ENCODE results near the gene NIM1K. TPM values are rescaled to one million over a fixed set of nuclear protein-coding genes. Genes with fewer than 3 reads are reported as not detected.
"Not testable (repeated sequence)": the region's sequence is repeated elsewhere in the genome, so short reads cannot be mapped to it uniquely, and the experiment has no call there.

NIM1K gene
- 9.0 TPM for total RNA-seq

DNA sequence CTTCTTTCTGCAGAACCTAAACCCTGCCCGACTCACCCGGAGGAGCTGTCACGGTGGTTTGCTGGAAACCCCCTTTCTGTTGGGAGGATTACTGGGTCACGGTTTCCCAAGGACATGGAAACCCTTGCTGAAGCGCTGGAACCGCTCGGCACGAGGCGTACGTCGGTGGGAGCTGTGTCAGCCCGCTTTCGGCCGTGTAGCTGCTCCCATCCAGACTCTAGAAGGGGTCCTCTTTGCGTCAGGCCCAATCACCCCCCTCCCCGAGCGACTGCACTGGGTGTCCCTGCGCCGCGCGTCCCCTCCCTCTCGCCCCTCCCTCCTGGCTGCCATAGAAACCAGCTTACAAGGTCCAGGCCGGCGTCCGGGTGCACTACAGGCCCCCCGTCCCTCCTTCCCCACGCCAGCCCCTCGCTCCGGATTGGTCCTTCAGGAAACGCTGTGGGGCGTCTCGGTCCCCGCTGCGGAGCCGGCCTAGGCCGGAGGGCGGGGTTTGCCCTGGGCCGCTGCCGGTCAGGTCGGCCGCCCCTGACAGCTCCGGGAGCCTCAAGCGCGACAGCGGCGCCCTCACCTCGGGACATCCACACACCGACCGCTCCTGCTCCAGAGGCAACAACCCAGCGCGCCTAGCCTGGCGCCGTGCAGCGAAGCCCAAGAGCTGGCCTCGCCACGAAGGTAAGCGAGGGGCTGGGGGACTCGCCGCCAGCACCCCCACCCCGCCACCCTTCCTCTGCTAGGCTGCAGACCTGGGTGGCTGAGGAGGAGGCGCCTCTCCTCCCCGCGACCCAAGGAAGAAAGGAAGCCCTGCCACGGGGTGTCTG is at the start of gene NIM1K:
Gene NIM1K (plus strand): TSS at position 486 of the 818 bp plus-strand sequence. CDS start 53,551 bp downstream, outside the sequence.
- DNase-seq: peak; percentile 90

DNA sequence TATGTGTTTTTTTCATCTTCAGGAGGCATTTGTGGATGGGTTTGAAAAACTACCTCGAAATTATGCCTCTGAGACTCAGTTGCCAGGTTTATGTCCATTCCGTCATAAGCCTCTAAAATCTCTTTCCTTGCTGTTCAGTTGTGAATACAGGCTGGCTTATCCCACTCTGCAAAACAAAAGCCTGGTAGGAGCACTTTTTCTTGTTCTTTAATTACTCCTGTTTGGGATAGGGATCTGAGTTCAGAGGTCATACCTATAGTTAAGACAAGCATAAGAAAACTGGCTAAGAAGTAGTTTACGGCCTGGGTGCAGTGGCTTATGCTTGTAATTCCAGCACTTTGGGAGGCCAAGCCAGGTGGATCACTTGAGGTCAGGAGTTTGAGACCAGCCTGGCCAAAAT is 47.0 kb upstream of the NIM1K start:
- DNase-seq: no peak

DNA sequence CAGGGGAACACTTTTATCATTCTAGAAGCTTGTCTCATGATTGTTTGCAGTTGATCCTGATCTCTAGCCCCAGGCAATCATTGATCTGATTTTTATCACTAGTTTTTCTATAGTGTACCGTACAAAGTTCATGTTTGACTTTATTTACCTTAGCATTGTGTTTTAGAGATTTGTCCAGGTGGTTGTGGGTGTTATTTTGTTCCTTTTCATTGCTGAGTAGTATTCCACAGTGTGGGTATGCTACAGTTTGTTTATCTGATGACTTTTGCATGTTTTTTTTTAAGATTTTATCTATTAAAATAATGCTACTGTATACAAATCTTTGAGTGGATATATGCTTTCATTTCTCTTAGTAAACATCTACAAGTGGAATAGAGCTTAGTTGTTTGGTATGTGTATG is 45.1 kb upstream of the NIM1K start:
- no peak for DNase-seq

DNA sequence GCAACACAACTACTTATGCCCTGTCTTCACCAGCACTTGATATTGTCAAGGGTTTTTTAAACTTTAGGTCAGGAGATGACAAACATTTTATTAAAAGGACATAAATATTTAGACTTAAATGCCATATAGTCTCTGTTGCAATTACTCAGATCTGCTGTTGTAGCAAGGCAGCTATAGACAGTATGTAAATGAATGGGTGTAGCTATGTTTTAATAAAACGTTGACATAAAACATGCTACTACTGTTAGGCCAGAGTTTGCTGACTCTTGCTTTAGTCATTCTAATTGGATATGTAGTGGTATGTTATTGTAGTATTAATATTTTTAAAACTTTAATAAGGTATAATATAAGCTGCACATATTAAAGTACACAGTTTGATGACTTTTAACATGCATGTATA is 43.6 kb upstream of the NIM1K start:
- DNase-seq: no peak

DNA sequence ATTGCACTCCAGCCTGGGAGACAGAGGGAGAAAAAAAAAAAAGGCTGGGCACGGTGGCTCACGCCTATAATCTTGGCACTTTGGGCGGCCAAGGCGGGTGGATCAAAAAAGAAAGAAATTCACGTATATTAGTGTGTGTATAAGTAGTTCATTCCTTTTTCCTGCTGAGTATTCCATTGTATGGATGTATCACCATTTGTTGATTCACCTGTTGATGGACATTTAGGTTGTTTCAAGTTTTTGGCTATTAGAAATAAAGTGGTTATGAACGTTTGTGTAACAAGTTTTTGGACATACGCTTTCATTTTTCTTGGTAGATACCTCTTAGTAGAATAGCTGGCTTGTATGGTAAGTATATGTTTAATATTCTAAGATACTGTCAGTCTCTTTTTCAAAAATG is 42.8 kb upstream of the NIM1K start:
- DNase-seq: no peak

DNA sequence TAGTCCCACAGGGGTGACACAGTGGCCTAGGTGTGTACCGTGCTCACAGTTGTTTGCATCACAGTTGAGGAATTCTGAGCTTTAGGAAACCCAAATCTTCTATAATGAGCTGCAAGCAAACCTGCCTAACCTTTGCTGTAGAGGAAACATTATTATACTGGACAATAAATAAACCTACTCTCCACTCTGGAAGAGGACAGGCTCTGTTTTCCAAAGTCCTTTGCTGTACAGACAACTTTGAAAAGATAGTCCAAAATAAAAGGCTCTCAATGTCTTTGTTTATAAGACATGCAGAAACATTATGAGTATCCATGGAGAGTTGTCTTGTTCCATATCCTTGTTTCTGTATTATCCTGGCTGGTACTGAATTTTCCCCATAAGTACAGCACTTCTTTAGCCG is 42.0 kb upstream of the NIM1K start:
- DNase-seq: no peak

DNA sequence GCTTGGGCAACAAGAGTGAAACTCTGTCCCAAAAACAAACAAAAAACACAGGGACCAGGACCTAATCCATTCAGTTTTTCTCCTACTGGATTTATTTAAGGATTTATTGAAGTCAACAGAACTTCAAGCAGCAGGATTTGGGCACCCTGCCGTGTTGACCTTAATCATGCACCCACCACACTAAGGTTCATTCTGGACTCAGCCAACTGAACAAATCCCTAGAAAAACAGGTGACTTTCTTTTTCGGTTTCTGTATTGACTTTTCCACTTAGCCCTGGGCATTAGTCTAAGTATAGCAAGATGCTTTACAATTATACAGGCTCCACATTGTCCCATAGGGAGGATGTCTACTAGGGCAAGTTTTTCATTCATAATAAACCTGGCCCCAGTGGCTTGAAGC is 41.3 kb upstream of the NIM1K start:
- no peak for DNase-seq

DNA sequence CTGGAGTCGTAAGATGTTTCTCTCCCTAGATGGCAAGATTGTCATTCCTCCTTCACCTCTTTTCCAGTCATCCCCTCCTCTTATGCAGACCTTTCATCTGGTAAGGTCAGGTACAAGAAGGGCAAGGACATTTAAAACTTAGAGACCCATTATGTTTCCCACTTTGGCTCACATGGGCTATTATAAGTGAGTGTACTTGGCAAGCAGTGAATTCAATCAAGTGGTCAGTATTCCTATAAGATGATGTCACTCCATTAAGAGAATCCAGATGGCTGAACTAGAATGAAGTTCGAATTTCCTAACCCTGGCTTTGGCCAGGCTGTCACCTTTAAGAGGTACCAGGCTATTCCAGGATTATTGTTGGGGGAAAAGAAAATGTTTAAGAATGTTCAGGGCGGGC is 39.1 kb upstream of the NIM1K start:
- DNase-seq: no peak

DNA sequence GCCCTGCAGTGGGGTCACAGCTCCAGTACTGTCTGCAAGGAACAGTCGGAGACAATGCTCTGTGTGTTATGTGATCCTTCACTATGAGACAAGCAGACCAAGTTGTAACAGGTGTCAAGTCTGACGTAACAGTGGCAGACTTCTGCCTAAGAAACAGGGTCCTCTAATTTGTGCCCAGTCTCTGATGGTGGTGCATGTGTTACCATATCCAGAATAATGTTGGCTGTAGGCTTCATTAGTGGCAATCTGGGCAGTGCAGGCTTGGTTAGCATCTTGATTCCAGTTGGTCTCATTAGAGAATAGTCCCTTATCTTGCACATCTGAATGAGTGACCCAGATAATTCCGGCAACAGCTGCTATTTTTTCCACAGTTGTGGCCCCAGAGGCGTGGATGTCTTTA is 37.6 kb upstream of the NIM1K start:
- DNase-seq: no peak

DNA sequence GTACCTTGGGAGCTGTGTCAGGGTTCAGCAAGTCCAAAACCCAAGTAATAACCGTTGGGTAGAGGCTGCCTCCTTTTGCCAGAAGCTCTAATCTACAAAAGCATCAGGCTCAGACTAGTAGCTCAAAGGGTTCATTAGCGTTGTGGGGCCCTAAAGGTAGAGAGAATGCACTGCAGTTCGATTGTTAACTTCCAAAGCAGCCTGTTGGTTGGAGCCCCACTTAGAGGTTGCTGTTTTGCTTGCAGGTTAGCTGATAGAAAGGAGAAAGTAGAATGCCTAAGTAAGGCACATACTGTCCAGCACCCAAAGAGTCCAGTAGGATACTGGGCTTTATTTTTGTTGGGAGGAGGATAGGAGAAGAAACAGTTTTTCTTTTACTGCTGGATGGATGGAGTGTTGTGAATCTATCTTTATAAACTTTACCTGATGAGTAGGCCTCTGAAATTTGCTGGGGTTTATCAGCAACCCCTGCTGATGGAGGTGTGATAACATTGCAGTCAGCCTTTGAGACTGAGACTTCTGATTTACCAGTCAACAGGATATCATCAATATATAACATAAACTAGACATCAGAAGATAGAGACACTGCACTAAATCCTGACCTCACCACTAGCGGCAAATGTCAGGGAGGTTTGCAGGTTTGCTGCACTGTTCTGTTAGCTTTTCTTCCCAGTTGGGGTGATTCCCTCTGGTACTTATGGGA is 36.5 kb upstream of the NIM1K start:
- no peak for DNase-seq

DNA sequence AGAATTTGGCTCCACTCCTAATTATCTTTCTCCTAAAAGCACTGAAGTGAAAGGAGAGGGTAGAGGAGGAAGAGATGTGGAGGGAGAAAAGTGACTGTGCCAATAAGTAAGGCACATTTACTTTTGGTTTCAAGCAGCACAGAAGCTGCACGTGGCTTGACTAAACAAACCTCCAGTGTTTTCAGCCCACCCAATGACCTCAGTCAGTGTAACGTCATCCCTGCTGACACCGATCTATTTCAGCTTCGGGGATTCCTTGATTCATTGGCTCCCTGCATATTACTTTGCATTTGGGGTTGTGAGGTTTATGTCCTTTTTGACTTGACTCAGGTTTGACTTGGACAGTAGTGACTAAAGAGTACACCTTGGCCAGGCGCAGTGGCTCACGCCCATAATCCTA is 35.6 kb upstream of the NIM1K start:
- DNase-seq: no peak

DNA sequence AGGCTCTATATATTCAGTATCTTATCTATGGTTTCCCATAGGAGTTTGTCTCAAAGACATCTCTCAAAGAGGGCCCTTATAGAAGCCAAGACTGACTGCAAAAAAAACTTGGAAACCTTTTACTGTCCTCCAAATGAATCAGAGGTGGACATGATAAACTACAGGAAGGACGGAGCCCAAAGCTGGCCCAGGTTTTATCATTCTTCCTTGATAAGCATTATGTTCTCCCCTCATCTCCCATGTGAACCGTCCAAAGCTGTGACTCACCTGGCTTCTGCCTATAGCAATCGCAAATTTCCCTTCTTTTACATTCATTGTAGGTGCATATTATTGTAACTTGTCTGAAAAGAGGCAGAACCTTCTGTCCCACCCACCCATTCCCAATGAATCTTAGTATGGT is 35.0 kb upstream of the NIM1K start:
- DNase-seq: no peak

DNA sequence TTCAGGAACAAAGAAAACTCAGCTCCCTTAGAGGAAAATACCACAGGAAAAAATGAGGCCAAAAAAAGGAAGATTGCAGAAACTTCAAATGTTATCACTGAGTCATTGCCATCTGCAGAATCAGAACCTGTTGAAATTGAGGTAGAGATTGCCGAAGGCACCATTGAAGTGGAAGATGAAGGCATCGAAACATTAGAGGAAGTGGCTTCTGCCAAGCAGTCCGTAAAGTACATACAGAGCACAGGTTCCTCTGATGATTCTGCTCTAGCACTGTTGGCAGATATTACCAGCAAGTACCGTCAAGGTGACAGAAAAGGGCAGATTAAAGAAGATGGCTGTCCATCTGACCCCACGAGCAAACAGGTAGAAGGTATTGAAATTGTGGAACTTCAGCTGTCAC is 30.8 kb upstream of the NIM1K start:
- no peak for DNase-seq

DNA sequence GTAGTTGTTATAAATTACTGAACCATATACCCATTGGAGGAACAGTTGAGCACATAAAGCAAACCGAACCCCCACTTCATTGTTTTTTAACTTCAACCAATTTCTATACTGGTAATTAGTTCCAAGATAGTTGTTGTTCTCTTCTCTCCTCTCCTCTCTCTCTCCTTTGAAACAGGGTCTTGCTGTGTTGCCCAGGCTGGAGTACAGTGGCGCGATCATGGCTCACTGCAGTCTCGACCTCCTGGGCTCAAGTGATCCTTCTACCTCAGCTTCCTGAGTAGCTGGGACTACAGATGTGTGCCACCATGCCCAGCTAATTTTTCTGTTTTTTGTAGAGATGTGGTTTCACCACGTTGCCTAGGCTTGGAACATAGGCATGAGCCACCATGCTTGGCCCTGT is 27.2 kb upstream of the NIM1K start:
- DNase-seq: not testable (repeated sequence)

DNA sequence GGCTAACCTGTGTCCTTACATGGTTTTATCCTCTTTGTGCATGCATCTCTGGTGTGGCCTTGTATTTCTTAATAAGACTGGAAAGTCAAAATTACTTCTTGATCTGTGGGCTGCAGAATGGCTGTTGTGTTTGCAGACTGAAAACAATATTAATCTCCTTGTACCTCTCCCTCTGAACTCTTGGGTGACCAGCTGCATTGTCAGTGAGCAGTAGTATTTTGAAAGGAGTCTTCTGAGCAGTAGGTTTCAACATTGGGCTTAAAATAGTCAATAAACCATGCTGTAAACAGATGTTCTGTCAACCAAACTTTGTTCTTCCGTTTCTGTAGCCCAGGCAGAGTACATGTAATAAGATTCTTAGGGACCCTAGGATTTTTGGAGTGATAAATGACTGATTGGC is 26.7 kb upstream of the NIM1K start:
- DNase-seq: no peak

DNA sequence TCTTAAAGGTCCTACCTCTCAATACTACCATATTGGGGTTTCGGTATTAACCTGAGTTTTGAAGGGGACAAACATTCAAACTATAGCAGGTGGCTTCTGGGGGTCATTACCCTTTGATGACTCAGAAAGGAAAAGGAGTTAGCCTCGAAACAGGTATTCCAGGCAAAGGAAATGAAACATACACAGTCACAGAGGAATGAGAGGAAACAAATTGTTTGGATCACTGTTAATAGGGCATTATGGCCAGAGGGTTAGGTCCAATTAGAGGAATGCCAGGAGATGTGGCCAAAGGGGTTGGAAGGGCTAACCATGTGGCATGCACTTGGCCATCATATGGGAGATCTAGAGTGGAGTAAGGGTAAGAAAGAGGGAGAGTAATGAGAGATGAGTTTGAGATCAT is 23.9 kb upstream of the NIM1K start:
- no peak for DNase-seq

DNA sequence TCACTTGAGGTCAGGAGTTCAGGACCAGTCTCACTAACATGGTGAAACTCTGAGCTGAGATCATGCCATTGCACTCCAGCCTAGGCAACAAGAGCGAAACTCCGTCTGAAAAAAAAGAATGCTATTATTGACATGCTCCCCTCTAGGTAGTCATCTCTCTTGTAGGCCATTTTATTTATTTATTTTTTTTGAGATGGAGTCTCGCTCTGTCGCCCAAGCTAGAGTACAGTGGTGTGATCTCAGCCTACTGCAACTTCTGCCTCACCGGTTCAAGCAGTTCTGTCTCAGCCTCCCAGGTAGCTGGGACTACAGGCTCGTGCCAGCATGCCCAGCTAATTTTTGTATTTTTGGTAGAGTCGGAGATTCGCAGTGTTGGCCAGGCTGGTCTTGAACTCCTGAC is 20.6 kb upstream of the NIM1K start:
- DNase-seq: no peak

DNA sequence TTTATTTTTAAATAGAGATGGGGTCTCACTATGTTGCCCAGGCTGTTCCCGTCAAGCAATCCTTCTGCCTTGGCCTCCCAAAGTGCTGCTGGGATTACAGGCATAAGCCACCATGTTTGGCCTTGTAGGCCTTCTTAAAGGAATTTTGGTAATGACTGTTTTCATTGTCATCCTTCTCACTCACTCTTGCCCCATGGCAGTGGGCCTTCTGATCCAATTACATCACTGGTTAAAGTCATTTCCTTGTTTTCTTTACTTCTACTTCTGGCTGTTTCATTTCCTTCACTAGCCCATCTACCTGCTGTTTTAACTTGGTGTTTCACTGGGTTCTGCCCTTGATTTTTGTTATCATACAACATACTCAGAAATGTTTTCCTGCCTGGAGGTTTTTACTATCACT is 20.1 kb upstream of the NIM1K start:
- DNase-seq: no peak

DNA sequence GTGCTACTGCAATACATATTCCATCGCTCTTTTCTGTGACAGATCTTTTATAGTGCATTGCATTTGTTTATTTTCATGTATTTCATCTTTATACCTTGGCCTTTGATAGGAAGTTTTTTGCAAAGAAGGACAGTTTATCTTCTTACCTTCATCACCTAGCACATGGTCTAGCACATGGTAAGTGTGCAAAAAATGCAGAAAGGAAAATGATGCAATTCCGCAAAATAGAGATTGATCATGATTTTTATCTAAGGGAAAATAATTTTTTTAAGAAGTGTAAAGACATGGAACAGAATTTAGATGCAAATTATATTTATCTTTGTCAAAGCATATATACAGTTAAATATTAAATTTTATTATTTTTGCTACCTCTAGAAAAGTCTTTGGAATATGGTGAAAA is 19.2 kb upstream of the NIM1K start:
- no peak for DNase-seq

DNA sequence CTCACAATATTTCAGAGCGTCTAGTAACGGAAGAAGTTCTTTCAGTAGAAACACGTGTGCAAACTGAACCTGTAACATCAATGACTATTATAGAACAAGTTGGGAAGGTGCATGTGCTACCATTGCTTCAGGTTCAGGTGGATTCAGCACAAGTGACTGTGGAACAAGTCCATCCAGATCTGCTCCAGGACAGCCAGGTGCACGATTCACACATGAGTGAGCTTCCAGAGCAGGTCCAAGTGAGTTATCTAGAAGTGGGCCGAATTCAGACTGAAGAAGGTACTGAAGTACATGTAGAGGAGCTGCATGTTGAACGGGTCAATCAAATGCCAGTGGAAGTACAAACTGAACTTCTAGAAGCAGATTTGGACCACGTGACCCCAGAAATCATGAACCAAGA is 17.4 kb upstream of the NIM1K start:
- no peak for DNase-seq

DNA sequence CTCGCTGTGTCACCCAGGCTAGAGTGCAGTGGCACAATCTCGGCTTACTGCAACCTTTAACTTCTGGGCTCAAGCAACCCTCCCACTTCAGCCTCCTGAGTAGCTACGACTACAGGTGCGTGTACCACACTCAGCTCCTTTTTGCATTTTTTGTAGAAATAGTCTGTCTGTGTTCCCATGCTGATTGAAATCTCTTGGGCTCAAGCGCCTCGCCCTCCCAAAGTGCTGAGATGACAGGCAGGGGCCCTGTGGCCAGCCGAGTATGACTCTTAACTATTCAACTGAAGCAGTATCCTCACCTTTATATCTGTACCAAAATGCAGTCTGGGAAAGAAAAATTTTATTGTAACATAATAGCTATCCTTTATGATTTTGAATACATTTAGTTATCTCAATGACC is 12.2 kb upstream of the NIM1K start:
- no peak for DNase-seq

DNA sequence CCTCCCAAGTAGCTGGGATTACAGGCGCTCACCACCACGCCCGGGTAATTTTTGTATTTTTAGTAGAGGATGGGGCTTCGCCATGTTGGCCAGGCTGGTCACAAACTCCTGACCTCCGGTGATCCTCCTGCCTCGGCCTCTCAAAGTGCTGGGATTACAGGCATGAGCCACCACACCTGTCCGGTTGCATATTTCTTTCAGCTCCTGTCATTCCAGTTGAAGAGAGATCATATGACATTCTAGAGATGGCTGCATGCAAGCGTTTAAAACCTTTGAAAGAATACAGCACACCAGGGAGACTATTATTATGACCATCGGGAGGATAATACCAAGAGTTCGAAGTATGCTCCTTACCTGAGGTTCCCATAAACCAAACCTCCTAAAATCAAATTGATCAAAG is 9.6 kb upstream of the NIM1K start:
- no peak for DNase-seq

DNA sequence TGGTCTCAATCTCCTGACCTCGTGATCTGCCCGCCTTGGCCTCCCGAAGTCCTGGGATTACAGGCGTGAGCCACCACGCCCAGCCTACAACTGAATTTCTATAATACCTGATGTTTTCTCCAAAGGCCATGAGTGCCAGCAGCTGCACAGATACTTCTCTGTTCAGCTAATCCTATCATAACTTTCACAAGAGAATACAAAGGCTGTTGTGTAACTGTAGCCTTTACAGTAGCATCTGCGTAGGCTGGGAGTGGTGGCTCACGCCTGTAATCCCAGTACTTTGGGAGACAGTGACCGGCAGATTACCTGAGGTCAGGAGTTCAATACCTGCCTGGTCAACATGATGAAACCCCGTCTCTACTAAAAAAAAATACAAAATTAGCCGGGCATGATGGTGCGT is 8.9 kb upstream of the NIM1K start:
- DNase-seq: not testable (repeated sequence)
